Cardiac septum (tissue), 1 donor: Measurements from ENCODE around the gene RAB11FIP3. TPM values are rescaled to one million over a fixed set of nuclear protein-coding genes. Genes with fewer than 3 reads are reported as not detected.
"Not testable (repeated sequence)": the region's sequence is repeated elsewhere in the genome, so short reads cannot be mapped to it uniquely, and the experiment has no call there.

Experiments used
- DNase-seq: peaks from one replicate; pipeline ENCODE4 v3.0.0-alpha.2; 2020; ENCODE audit warnings: low spot score
- intact Hi-C: fragments of 100-400 bp; cut with DNase I; formaldehyde crosslinking; loops from one replicate; pipeline ENCODE4 v1.14.0; 2022
- total RNA-seq: library from RNA; stranded (reverse); fragmentation: NEBNext Ultra II Directional; extraction: Animal tissue kit (Norgen Biotek cat#: 25700); gene quantifications from one replicate; pipeline ENCODE4 v1.2.1, GENCODE V29; 2021
- donor health status: DM: no; HTN: no; CAD: no.

RAB11FIP3 gene
- total RNA-seq, 1 donor from 2014 or later: 52.2 TPM

GRCh38 chr16:477301-478157 is 52.1 kb downstream of the RAB11FIP3 start:
- DNase-seq: no peak
- intact Hi-C loops: loop anchor here (10.0 kb wide), 1 partner anchor 53 kb away; the partner anchor contains the start of gene RAB11FIP3

- intact Hi-C loops: loop anchor here (10.0 kb wide), 1 partner anchor 53 kb away; the partner anchor contains the start of gene RAB11FIP3
- not testable (repeated sequence) for DNase-seq
Observed at GRCh38 chr16:478287-478686, 52.8 kb downstream of the RAB11FIP3 start.

GRCh38 chr16:482468-483185 is 57.2 kb downstream of the RAB11FIP3 start:
- DNase-seq: no peak
- intact Hi-C loops: no loop called here

- intact Hi-C loops: no loop called here
- no peak for DNase-seq
Observed at GRCh38 chr16:483341-484075, 58.1 kb downstream of the RAB11FIP3 start.

GRCh38 chr16:489606-490005 is 64.2 kb downstream of the RAB11FIP3 start:
- intact Hi-C loops: no loop called here
- DNase-seq: no peak

- intact Hi-C loops: no loop called here
- no peak for DNase-seq
Observed at GRCh38 chr16:490768-491167, 65.3 kb downstream of the RAB11FIP3 start.

- intact Hi-C loops: no loop called here
- no peak for DNase-seq
Observed at GRCh38 chr16:491220-491919, 65.9 kb downstream of the RAB11FIP3 start.

GRCh38 chr16:492211-492875 is 66.9 kb downstream of the RAB11FIP3 start:
- DNase-seq: no peak

GRCh38 chr16:494676-495075 is 69.2 kb downstream of the RAB11FIP3 start:
- DNase-seq, intact Hi-C loops: not testable (repeated sequence)

More at GRCh38 chr16:492211-492875, 66.9 kb downstream of the RAB11FIP3 start:
- intact Hi-C loops: no loop called here

GRCh38 chr16:495127-495748 is 69.8 kb downstream of the RAB11FIP3 start:
- intact Hi-C loops: no loop called here
- DNase-seq: no peak

- intact Hi-C loops: no loop called here
- no peak for DNase-seq
Observed at GRCh38 chr16:496097-496886, 70.8 kb downstream of the RAB11FIP3 start.

GRCh38 chr16:497258-497657 is 71.8 kb downstream of the RAB11FIP3 start:
- DNase-seq: no peak

GRCh38 chr16:499924-500323 is 74.5 kb downstream of the RAB11FIP3 start:
- intact Hi-C loops: no loop called here
- no peak for DNase-seq

More at GRCh38 chr16:497258-497657, 71.8 kb downstream of the RAB11FIP3 start:
- intact Hi-C loops: no loop called here

- intact Hi-C loops: no loop called here
- no peak for DNase-seq
Observed at GRCh38 chr16:500709-501108, 75.3 kb downstream of the RAB11FIP3 start.

- no peak for DNase-seq
- intact Hi-C loops: no loop called here
Observed at GRCh38 chr16:502179-502943, 76.9 kb downstream of the RAB11FIP3 start.

GRCh38 chr16:503150-504071 is 78.0 kb downstream of the RAB11FIP3 start:
- intact Hi-C loops: no loop called here

More at GRCh38 chr16:503150-504071, 78.0 kb downstream of the RAB11FIP3 start:
- DNase-seq: no peak
